Epithelial cell of proximal tubule (primary cell): ENCODE results near the gene C9orf43. TPM values are rescaled to one million over a fixed set of nuclear protein-coding genes. Genes with fewer than 3 reads are reported as not detected.
A peak's percentile ranks its signal among the peaks of the same experiment; 100 is the strongest.
"Not testable (repeated sequence)": the region's sequence is repeated elsewhere in the genome, so short reads cannot be mapped to it uniquely, and the experiment has no call there.

ENCODE experiments used
- DNase-seq: peaks from one replicate; pipeline ENCODE4 v3.0.0-alpha.2; 2011; ENCODE audit warnings: low read depth
- H3K4me3 ChIP-seq: 2 replicates; pipeline ENCODE4 v1.5.1; 2011; ENCODE audit warnings: low read depth, mild to moderate bottlenecking, low read length
- CTCF ChIP-seq: conservative IDR thresholded peaks from 2 replicates; pipeline ENCODE4 v1.5.1; 2012; ENCODE audit warnings: low read depth, mild to moderate bottlenecking, low read length
- total RNA-seq: library from RNA; depleted of rRNA; stranded (reverse); fragments of >200 nt; gene quantifications from 2 replicates; pipeline ENCODE4 v1.2.3, GENCODE V29; 2015

C9orf43 gene
- total RNA-seq, 1 donor from 2014 or later: not detected

- DNase-seq: no peak
- TF ChIP-seq CTCF: no peak
- H3K4me3 ChIP-seq: no peak overlapping the region
These were observed 26.4 kb downstream of the C9orf43 start for GRCh38 chr9:113436728-113437515.

GRCh38 chr9:113437716-113438115 is 27.2 kb downstream of the C9orf43 start:
- not testable (repeated sequence) for H3K4me3 ChIP-seq, DNase-seq

GRCh38 chr9:113444736-113445135 is 34.2 kb downstream of the C9orf43 start:
- no peak overlapping the region for H3K4me3 ChIP-seq
- no peak for TF ChIP-seq CTCF
- no peak for DNase-seq

GRCh38 chr9:113446323-113446740 is 35.8 kb downstream of the C9orf43 start:
- no peak overlapping the region for H3K4me3 ChIP-seq
- TF ChIP-seq CTCF: peak; percentile 63
- no peak for DNase-seq

GRCh38 chr9:113449376-113449775 is 38.8 kb downstream of the C9orf43 start:
- no peak for DNase-seq
- no peak overlapping the region for H3K4me3 ChIP-seq
- no peak for TF ChIP-seq CTCF

- no peak overlapping the region for H3K4me3 ChIP-seq
- TF ChIP-seq CTCF: no peak
- DNase-seq: no peak
These were observed 41.6 kb downstream of the C9orf43 start for GRCh38 chr9:113452113-113452605.

GRCh38 chr9:113454914-113455761 is 44.6 kb downstream of the C9orf43 start:
- no peak for DNase-seq
- no peak for TF ChIP-seq CTCF
- no peak overlapping the region for H3K4me3 ChIP-seq
